Astrocyte of the cerebellum (primary cell): ENCODE measurements around the gene UFD1.
A peak's percentile ranks its signal among the peaks of the same experiment; 100 is the strongest.

Source experiments
- DNase-seq: peaks from one replicate; pipeline ENCODE4 v3.0.0-alpha.2; 2011; ENCODE audit warnings: low read depth
- H3K4me3 ChIP-seq: 2 replicates; pipeline ENCODE4 v1.5.1; 2011; ENCODE audit warnings: mild to moderate bottlenecking, low read depth, low read length, moderate library complexity
- CTCF ChIP-seq: IDR thresholded peaks from 2 replicates; pipeline ENCODE4 v1.5.1; 2012; ENCODE audit warnings: low read length, low read depth, moderate library complexity, mild to moderate bottlenecking; ENCODE audit errors: missing control alignments
- in situ Hi-C: cut with HindIII; loops from 2 replicates; pipeline ENCODE4 v1.10.0; 2017; ENCODE audit warnings: low sequenced_read_pairs

The UFD1 gene

GRCh38 chr22:19525116-19525660 lies 46.2 kb upstream of the UFD1 start:
- no peak overlapping the region for H3K4me3 ChIP-seq
- in situ Hi-C loops, result no loop called here
- DNase-seq, result no peak
- no peak for TF ChIP-seq CTCF

- DNase-seq, result no peak
- in situ Hi-C loops, result no loop called here
- TF ChIP-seq CTCF, result no peak
- peak within 1 kb of the TSS; percentile 37 for H3K4me3 ChIP-seq
These were observed 45.5 kb upstream of the UFD1 start, which contains the start of gene CLDN5 for GRCh38 chr22:19524170-19525115. TSS of gene CLDN5 (minus strand) at chr22:19524410. CDS start at chr22:19524255, 155 bp downstream.

GRCh38 chr22:19523240-19524169 lies 44.5 kb upstream of the UFD1 start:
- H3K4me3 ChIP-seq, result peak overlapping the region; percentile 37
- TF ChIP-seq CTCF, result no peak
- in situ Hi-C loops, result no loop called here
- no peak for DNase-seq

GRCh38 chr22:19522881-19523239 lies 43.9 kb upstream of the UFD1 start:
- in situ Hi-C loops, result no loop called here
- no peak for DNase-seq
- peak overlapping the region; percentile 37 for H3K4me3 ChIP-seq
- no peak for TF ChIP-seq CTCF

GRCh38 chr22:19522190-19522880 lies 43.3 kb upstream of the UFD1 start:
- H3K4me3 ChIP-seq, result no peak overlapping the region
- TF ChIP-seq CTCF, result no peak
- DNase-seq, result no peak
- in situ Hi-C loops, result no loop called here
